HL-60 (cell line): ENCODE results near the gene ITIH1.

Experiments
- DNase-seq, 2 experiments: peaks; one replicate each; pipeline ENCODE4 v3.0.0-alpha.2; 2010 to 2020; ENCODE audit warnings: low read depth in 1 of 2, low spot score in 1 of 2
- H3K27ac ChIP-seq: fragments of 250-450 bp; sonication (Bioruptor Pico); replicated peaks from 2 replicates; pipeline ENCODE4 v1.5.1; 2020; ENCODE audit warnings: mild to moderate bottlenecking, moderate library complexity
- H3K27me3 ChIP-seq: fragments of 250-450 bp; sonication (Bioruptor Pico); 2 replicates; pipeline ENCODE4 v1.5.1; 2021; ENCODE audit warnings: mild to moderate bottlenecking, moderate library complexity; ENCODE audit not compliant: insufficient read depth, poor library complexity, severe bottlenecking
- H3K4me3 ChIP-seq: replicated peaks from 2 replicates; pipeline ENCODE4 v1.5.1; 2011; ENCODE audit warnings: mild to moderate bottlenecking, control low read depth, low read length; ENCODE audit not compliant: insufficient read depth
- CTCF ChIP-seq: IDR thresholded peaks from one replicate; pipeline ENCODE4 v1.5.1; 2011; ENCODE audit warnings: low read length, control low read depth, inconsistent platforms; ENCODE audit not compliant: insufficient read depth
- GABPA ChIP-seq: IDR thresholded peaks from 2 replicates; pipeline ENCODE4 v1.6.1; 2012; ENCODE audit warnings: low read depth
- POLR2AphosphoS5 ChIP-seq: IDR thresholded peaks from 2 replicates; pipeline ENCODE4 v1.6.1; 2012; ENCODE audit warnings: low read depth
- REST ChIP-seq: IDR thresholded peaks from 2 replicates; pipeline ENCODE4 v1.6.1; 2012; ENCODE audit warnings: low read depth; ENCODE audit not compliant: insufficient replicate concordance
- SPI1 ChIP-seq: IDR thresholded peaks from 2 replicates; pipeline ENCODE4 v1.6.1; 2012; ENCODE audit warnings: low read depth, mild to moderate bottlenecking, borderline replicate concordance

Gene ITIH1

GRCh38 chr3:52816654-52817053 is 39.3 kb downstream of the ITIH1 start:
- no peak for DNase-seq
- TF ChIP-seq POLR2AphosphoS5: no peak
- no peak for TF ChIP-seq CTCF
- no peak for TF ChIP-seq REST
- H3K4me3 ChIP-seq: no peak overlapping the region
- H3K27ac ChIP-seq: no peak overlapping the region
- no peaks in the 10 kb centered on the region for H3K27me3 ChIP-seq

DNA sequence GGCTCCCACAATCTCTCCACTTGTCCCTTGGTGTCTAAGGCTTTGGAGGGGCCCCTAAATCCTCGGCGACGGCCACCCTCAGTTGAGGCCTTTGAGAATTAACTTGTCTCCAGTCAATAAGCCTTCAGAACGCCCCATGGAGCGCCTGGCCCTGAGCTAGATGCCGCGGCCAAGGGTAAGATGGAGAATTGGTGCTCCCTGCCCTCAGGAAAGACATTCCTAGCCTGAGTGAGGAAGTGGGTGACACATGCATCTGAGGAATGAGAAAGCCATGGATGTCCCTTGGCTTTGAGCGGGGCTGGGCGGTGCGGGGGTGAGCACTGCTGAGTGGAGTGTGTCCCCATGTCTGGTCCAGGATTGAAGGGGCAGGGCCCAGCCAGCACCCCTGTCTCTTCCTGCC is 39.8 kb downstream of the ITIH1 start:
- Histone ChIP-seq H3K27me3 (no peaks in the 10 kb centered on the region), H3K4me3 (no peak overlapping the region), H3K27ac (no peak overlapping the region)
- TF ChIP-seq REST: no peak
- no peak for TF ChIP-seq GABPA
- TF ChIP-seq SPI1: no peak
- TF ChIP-seq POLR2AphosphoS5: no peak
- TF ChIP-seq CTCF: no peak
- no peak for DNase-seq

DNA sequence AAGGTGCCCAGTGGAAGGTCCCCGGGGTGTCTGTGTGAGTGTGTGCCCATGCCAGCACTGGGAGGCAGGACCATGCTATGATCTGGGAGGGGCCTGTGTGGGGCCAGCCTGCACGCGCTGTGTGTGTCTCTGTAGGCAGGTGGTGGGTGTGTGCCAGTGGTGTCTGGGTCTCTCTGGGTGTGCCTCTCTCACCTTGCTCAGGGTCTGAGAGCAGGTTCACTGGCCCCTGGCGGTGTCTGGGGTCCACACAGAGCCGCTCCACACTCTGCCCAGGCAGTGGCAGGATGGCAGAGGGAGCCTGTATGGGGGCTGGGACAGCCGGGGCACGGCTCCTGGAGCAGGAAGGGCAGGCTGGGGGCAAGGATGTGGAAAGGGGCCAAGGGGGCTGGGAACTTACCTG is 40.5 kb downstream of the ITIH1 start:
- no peak overlapping the region for H3K27ac ChIP-seq
- H3K27me3 ChIP-seq: no peaks in the 10 kb centered on the region
- TF ChIP-seq CTCF: no peak
- no peak for TF ChIP-seq GABPA
- TF ChIP-seq POLR2AphosphoS5: no peak
- no peak for TF ChIP-seq REST
- TF ChIP-seq SPI1: no peak
- DNase-seq: no peak
- H3K4me3 ChIP-seq: no peak overlapping the region
